NCI-H82 treated with DMSO at 0.1 percent for 48 hours (cell line): ENCODE data around the gene LRRC14B.

ENCODE experiments used
- DNase-seq: peaks from one replicate; lab custom pipeline; 2025; ENCODE audit not compliant: unreplicated experiment; lab: John Stamatoyannopoulos, UW

The LRRC14B gene

DNA sequence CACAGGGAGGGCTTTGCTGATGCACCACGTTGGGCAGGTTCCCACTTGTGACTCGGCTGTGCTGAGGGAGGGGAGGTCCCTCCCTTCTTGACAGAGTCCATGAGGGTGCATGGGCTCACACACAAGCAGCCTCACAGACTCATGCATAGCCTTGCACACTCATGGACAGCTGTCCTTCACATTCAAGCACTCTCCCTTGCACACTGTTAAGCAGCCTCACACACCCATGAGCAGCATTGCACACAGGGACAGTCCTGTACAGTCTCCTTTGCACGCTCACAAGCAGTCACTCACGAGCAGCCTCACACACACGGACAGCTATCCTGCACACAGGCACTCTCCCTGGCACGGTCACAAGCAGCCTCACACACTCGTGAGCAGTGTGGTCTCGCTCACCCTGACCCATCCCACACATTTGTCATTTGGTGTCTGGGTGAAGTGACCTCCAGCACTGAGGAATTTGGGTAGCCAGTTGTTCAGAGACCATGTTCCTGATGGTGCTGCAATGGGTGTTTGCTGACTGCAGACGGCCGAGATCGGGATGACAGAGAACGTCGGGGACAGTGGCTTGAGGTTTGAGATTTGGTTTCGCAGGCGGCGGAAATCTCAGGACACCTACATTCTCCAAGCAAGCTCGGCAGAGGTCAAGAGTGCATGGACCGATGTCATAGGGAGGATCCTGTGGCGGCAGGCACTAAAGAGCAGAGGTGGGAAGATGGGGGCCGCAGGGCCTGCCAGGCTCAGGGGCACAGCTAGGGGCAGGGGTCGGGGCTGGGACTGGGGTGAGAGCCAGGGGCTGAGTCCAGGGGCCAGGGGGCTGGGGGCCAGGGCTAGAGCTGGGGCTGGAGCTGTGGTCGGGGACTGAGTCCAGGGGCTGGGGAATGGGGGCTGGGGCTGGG lies 17.7 kb upstream of the LRRC14B start:
- DNase-seq: no peak

DNA sequence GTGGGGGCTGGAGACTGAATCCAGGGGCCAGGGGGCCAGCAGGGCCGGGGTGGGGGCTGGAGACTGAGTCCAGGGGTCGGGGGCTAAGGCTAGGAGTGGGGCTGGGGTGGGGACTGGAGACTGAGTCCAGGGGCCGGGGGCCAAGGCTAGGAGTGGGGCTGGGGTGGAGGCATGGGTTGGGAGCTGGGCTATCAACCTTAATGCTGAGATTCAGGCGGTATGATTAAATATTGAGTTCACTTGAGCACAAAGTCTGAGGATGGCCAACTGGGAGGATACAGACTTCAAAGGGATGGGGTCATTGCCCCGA lies 17.0 kb upstream of the LRRC14B start:
- DNase-seq: no peak

DNA sequence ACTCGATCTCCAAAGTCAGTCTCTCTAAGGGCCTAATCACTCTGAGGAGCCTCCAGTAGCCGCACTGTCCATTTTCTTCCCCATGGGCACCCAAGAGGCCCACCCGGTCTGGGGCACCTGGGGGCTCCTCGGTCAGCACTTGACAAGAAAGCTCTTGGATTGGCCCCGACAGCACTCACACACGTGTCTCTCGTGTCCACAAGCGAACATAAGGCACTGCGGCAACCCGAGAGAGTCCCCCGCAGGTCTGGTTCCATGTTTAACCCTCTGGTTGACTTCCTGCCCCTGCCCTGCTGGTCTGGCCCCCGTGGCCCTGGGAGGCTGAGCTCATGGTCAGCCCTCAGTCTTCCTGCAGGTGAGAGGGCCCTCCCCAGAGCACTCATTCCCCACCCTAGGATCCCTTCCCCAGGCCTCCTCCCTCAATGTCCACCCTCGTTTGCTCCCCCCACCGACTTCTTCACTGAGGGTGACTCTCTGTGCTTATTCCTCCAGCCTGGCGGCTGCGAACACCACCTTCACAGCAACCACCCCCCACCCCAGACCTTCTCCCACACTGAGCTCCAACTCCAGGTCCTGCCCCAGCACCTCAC lies 16.3 kb upstream of the LRRC14B start:
- no peak for DNase-seq

DNA sequence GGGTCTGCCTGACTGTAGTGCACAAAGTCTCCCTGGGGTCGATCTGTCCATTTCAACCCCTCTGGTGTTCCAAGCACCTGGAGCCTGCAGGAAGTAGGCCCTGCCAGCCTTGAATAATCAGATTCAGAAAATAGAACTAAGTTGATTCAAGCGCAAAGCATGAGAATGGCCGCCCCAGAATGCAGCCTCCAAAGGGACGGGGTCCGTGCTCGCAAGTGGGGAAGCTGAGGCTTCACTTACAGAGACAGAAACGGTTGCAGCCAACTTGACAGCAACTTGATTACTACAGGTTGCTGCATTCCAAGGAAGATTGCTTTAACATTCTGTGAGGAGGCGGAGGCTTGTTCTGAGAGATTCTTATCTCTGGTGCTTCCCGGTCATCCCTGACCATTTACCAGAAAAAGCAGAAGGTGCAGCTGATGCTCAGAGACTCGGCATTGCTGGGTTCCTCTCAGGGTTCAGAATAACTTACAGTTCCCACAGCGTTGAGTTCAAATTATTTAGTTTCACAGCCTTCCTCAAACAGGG lies 14.9 kb upstream of the LRRC14B start:
- DNase-seq: no peak

DNA sequence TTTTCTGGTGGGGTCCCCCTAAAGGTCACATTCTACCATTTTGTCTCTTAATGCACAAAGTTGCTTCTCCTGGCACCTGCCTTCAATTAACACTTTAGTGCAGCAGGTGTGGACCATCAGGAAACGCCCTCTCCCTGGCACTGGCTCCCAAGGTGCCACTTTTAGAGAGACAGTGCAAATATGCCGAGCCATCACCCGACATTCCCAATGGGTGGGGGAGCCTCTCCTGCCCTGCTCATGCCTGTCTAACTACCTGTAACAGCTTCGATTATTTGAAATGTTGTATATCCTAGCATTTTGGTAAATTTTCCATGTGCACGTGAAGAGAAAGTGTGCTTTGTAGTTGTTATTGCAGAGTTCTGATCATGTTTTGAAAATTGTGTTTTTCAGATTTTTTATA lies 13.2 kb upstream of the LRRC14B start:
- DNase-seq: no peak

DNA sequence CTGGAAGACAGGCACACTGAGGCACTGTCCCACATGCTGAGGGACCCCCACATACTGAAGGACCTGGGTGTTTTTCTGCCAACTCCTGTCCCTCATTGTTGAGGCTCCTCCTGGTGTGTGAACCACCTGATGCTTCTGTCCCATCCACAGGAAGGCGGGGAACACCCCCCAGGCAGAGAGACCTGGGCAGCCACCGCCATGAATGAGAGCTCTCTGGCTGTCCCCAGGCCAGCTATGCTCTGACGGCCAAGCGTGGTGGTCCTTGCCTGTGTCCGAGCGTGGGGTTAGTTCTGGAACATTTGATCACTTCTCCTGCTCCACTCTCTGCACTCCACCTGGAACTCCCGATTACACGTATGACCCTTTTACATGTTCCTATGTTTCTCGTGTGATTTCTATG lies 11.9 kb upstream of the LRRC14B start:
- no peak for DNase-seq

DNA sequence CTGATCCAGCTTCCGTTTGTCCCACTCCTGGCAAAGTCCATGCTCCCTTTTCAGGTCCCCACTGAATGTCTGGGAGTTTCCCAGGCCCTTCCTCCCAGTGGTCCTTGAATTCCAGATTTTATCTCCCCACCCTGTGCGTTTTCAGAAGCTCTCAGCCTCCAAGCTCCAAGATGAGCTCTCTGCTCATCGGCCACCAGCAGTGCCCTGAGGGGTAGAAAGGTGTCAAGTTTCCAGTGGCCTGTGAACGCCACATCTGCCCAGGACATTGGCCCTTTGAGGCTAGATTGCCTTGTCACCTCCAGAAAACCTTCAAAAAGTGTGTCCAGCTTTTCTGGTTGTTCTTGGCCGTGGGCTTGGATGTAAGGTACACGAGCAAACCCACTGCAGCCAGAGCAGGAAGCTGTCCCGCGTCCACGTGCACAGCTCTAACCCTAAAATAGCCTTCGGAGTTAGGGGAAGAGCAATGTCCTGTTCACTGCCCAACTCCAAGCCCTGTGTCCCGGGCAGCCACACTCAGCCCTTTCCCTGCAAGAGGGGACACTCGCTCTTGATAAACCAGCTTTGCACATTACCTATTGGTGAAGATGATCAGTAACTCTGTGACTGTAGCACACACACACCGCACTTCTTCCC lies 10.9 kb upstream of the LRRC14B start:
- no peak for DNase-seq

DNA sequence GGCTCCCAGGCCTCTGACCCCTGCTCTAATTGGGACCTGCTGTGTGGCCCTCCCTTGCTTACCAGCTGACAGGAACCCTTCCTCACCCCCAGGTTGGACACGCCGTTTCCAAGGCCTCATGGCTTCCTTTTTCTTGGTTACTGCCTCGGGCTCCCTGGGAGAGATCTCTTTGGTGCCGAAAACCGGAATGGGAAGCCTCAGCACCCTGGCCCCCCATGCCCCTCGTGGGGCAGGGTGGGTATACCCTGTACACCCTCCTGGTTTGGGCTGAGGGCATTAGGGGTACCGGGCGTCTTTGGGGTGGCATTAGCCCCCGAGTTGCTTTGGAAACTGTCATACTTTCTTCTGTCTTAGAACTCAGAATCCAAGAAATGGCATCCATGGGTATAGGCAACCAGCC lies 10.1 kb upstream of the LRRC14B start:
- no peak for DNase-seq

DNA sequence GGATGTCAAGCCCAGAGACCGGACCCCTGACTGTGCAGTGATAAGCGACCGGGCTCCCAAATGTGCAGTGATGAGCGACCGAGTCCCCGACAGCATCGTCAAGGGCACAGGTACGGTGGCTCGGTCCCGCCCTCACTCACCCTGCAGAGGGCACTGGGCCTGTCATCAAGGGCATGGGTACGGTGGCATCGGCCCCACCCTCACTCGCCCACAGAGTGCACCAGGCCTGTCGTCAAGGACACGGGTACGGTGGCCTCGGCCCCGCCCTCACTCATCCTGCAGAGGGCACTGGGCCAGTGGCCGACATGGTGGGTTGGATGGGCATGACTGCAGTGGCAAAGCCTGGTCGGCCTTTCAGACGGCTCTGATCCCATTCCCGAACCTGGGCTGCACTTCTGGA lies 9.7 kb upstream of the LRRC14B start:
- no peak for DNase-seq

DNA sequence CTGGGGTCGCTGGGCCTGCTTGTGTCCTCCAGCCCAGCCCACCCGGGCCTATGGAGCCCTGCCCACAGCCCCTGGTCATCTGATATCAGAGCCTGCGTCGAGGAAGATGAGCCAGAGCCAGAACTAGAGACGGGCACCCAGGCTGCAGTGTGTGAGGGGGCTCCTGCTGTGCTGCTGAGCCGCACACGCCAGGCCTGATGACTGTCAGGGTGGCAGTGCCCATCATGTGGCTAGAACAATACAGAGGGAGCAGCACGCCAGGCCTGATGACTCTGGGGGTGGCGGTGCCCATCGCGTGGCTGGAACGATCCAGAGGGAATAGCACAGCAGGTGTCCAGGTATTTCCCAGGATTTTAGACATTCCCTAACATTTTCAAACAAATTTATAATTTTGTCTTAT lies 9.2 kb upstream of the LRRC14B start:
- no peak for DNase-seq

DNA sequence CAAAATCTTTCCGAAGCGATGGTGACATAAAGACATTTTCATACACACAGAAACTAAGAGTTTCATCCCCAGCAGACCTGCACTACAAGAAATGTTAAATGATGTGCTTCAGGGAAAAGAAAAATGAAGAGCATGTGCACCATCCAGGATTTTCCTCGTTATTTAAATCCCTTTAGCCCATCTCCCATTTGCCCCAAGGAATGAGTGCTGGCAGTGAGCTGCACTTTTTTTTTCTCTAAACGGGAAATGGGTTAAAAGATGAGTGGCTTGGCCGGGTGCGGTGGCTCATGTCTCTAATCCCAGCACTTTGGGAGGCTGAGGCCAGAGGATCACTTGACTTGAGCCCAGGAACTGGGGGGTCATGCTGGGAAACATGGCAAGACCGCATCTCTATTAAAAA lies 6.8 kb upstream of the LRRC14B start:
- no peak for DNase-seq

DNA sequence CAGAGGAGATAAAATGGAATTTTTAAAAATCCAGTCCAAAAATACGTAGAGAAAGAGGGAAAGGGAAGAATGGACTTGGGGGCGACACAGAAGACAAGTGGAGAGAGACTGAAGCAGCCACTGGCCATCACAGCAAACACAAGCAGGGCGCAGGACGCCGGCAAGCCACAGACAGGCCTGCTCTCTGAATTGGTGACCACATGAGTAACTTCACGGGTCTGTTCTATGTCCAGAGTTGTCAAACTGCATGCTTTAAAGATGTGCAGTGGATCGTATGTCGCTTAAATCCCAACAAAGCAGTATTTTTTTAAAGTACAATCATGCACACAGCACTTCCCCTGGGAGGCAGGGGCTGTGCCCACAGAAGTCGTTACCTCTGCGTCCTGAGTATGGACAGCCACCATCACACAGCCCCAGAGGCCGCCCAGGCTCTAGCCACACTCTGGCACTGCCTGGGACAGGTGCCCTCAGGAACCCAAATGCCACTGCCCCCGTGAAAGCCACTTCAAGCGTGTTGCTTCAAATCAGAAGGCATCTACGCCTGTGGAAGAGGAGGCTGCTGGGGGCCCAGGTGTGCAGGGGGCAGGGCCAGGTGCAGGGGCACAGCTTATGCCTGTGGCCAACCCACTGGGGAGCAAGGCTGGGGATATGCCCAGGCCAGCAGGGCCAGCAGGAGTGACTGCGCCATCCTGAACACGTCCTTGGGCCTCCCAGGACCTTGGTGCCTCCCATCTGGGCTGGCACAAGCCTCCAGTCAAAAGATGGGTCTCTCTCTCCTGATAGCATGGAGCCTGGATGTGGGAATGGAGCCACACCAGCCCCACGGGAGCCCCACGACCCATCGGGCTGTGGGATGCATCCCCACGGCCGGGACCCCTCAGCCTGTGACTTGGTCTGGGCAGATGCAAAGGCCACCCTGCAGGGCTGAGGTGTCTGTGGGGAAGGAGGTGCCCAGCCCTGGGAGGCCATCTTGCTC lies 5.9 kb upstream of the LRRC14B start:
- DNase-seq: no peak

DNA sequence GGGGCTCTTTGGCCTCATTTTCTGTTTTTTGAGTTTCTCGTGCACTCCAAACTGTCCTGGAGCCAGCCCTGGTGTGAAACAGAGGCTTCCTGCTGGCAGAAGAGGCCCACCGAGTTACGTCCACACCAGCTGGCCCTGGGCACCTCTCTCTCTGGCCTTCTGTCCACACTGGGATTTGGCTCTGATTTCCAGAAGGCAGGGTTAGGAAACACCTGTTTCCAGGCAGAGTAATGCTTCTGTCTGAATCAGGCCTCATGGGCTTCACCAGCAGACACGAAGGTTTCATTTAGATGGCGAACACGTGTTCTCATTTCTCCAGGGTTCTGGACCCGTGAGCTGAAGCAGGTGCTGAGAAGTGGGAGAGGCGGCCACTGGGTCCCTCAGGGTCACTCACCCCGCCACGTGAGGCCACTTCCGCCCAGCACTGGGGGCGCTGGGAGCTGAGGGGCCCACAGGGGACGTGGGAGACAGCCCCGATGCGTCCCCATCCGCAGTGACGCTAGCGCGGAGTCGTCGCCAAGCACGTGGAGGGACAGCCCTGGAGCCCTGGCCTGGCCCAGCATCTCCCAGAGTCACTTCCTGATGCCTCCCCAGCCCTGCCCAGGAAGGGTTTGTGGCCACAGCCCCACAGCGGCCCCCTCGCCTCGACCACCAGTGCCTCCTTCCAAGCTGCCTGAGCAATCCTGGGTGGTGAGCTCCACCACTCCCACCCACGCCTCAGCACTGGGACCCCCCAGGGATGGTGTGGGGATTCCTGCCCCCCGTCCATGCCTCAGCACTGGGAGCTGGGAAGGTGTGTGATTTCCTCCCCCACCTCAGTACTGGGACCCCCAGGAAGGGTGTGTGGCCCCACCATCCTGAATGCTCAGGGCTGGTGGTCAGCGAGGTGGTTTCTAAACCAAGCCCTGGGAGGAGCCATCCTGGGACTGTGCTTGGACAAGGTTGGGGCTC lies 4.9 kb upstream of the LRRC14B start:
- no peak for DNase-seq

DNA sequence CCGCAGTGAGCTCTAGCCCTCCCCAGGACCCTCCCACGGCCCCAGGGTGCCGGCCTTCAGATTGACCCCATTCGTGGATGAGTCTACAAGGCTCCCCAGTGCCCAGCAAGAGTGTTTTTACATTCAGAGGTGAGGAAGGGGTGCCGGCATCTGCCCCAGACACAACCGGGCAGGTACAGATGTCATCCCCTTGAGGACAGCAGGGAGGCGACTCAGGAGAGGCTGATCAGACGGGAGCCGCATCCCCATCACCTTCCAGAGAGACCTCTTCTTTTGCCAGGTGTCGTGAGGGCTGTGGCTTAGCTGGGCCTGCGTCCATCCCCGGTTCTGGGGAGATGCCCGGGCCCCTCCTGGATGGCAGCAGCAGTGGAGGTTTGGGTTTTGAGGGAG lies 4.3 kb upstream of the LRRC14B start:
- DNase-seq: no peak

DNA sequence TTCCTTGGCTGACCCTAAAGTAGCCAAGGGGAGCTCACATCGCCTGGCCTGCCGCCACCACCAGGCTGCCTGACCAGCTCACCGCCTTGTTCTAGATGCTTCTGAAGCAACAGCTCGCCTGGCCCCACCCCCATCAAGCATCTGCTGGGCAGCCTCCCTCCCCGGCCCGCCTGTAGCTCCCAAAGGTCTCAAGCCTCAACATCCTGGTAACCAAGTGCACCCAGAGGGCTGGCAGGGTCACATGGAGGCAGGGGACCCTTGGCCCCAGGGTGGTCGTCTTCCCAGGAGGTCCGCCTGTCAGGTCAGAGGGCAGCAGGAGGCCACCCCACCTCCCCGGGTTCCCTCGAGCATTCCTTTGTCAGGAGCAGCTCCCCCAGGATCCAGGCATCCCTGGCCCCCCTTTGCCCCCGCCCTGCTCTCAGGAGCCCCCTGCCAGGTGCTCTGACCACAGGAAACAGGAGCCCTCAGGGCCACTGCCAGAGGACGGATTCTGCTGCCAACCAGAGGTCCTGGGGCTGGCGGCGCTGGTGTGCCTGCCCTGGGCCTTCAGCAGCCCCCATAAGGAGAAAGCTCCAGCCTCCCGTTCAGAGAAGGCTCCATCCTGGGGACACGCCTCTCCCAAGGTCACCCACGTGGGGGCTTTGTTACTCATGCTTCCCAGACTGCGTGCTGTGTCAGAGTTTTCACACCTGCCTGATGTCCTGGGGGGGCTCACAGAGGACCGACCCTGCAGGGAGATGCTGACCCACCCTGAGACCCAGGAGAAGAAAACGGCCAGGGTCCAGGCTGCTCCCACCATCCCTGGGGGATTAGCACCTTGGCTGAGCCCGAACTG lies 3.5 kb upstream of the LRRC14B start:
- no peak for DNase-seq

DNA sequence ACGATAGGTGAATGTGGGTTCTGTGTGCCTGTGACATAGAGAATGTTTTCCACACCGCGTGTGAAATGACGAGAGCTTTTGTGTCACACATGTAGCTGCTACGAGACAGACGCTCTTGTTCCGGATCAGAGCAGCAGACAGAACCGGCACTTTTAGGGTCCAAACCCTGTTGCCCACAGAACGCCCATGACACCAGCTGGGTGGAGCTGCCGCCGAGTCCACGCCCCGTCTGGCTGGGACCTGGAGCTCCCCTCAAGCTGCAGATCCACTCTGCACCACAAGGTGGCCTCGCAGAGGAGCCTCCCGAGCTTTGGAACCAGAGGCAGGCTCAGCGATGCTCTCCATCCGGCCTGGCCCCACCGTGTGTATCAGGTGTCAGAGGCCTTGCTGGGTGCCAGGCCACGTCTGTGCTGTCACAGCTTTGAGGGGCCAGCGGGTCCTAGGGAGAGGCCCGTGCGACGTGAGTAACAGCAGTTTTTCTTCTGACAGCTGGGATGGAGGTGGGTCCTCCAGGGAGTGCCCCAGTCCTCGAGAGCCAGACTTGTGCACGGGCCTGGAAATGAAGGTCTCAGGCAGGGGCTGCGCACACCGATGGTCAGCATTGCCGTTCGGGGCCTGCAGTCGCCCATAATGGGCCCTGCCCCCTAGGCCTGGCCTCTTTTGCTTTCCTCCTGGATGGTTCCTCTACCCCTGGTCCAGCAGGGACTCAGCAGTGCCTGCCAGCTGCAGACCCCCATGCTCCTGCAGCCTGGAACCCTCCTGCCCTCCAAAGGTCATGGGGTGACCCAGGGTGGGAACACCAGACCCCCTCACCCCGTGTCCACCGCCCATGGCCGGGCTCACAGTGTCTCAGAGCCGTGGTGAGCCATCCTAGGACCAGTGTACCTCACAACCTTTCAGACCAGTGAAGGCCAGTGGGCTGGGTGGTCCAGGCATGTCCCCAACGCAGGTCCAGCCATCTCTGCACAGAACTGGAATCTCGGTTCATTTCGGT lies 2.5 kb upstream of the LRRC14B start:
- peak; percentile 2 for DNase-seq

DNA sequence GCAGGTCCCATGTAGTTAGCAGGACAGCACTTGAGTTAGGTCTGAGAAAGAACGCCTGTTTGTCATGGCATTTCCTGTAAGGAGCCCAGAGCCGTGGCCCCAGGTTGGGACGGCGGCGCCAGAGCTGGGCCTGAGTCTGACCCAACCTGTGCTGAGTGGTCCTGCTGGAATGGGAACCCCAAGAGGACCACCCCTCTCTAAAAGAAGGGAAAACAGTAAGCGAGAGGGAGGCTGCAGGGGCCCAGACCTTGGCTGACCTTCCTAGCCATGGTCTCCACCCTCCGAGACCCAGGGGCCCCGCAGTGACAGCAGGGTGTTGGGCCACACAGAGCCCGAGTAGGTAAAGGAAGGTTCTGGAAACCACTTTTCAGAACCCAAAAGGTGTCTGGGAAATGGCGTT lies 1.8 kb upstream of the LRRC14B start:
- no peak for DNase-seq

DNA sequence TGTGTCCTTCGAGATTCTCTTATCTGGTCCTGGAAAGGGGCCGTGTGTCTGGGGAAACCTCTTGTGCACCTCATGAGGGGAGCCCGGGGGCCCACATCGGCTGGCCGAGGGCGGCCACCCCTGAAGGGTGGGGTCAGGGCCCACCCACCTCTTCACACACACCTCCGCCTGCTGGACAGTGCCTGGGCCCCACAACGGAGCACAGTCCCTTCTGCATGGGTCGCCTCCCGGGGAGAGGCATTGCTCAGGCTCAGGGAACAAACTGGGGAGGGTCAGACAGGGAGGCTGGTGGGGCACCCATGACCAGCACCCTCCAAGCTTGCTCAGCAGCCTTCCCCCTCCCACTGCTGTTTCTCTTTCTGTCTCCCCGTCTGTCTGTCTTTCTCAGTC lies 1.3 kb upstream of the LRRC14B start:
- DNase-seq: no peak
